ENCODE results near the gene C18orf32.
"Not testable (repeated sequence)": the region's sequence is repeated elsewhere in the genome, so short reads cannot be mapped to it uniquely, and the experiment has no call there.

- not testable (repeated sequence) for TF ChIP-seq CTCF (IDR thresholded peaks at IDR 0.05; ENCODE audit: low read depth, low read length); EZH2phosphoT487 (IDR thresholded peaks at IDR 0.05; ENCODE audit: low read depth)
Measured at GRCh38 chr18:49452534-49452933, 34.5 kb downstream of the C18orf32 start.
